HG03575 (cell line): Measurements from ENCODE around the gene MAML1.

Experiments
- ATAC-seq: cut with Tn5 transposase; IDR thresholded peaks from one replicate; pipeline ENCODE4 v1.9.1; 2021; ENCODE audit not compliant: unreplicated experiment, insufficient number of reproducible peaks, low FRiP score; ENCODE audit errors: extremely low read depth

The MAML1 gene

DNA sequence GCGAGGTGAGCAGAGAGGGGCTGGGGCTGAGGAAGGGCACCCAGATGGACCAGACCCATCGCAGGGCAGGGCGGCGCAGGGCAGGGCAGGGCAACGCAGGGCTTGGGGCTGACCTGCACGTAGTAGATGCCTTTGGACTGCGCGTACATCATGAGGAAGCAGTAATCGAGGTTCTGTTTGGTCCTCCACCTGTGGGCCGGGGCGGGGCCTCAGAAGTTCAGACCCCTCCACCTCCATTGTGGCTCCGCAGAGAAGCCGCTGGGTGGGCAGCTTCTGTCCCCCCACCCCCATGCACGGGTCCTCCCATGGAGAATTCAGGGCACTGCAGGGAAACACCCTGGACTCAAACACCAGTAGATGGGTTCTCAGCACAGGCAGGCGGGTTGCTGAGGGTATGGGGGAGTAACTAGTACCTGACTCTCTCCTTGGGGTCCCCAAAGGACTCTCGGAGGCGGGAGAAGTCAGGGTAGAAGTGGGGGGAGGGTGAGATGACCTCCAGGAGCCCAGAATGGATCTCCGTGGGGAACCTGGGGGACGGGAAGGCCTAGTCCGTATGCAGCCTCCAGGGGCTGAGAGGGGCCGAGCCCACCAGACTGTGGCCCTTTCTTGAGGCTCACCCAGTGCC, 67.6 kb downstream of the MAML1 start:
- ATAC-seq, result no peak

DNA sequence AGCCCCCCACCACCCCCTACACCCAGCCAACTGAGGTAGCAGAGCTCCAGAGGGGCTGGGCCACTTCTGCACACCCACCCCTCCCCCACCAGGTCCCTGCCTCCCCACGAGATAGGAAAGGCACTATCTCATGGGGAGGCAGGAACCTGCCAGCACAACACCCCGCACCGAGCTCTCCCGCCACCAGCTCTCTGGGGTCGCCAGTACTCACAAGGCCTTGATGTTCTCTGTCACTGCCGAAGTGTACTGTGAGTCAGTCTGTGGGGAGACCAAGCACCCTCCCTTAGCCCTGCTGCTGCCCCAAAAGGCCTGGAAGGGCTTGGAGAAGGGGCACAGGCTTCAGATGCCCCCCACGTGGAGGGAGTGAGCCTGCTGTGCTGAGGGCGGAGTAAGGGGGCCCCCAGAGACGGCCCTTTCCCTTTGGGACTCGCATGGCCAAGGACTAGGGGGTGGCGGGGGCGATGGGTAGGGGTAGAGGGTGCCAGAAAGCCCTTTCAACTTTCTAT, 68.1 kb downstream of the MAML1 start:
- ATAC-seq, result no peak

DNA sequence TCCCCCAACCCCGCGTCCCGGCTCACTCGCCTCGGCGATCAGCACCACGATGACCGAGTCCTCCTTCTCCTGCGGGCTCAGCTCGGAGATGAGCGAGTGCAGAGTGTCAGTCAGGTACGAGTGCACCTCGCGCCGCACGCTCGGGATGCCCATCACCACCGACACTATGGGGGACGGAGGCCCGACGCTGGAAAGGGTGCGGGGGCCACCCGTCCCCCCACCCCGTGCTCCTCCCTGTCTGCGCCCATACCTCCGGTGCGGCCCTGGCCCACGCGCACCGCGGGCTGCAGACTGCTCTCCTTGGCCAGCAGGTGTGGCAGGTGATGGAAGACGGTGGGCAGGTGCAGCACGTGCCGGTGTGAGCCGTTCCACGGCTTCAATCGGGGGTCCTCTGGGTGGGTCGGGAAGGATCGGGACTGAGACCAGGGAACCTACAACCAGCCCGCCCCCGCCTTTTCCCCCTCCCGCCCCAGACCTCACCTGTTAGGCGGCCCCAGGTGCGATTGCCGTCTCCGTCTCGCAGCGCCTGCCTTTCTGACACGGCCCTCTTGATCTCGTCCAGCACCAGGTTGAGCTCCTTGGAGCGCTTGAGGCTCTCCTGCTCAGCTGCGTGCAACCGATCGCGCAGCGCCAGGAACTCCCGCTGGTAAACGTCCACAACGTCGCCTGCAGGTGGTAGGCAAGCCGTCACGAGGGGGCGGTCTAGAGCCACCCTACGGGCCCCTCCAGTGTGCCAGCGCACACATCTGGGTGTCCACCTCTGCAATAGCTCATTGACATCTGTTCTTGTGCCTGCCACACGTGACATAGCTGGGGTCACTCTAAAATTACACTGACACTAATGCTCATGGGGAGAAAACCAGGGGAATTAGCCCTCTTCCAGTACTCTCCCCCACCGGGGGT, 68.9 kb downstream of the MAML1 start:
- ATAC-seq, result no peak

GRCh38 chr5:179802207-179802883, 69.7 kb downstream of the MAML1 start:
- ATAC-seq, result no peak

GRCh38 chr5:179802950-179803562, 70.4 kb downstream of the MAML1 start:
- no peak for ATAC-seq

DNA sequence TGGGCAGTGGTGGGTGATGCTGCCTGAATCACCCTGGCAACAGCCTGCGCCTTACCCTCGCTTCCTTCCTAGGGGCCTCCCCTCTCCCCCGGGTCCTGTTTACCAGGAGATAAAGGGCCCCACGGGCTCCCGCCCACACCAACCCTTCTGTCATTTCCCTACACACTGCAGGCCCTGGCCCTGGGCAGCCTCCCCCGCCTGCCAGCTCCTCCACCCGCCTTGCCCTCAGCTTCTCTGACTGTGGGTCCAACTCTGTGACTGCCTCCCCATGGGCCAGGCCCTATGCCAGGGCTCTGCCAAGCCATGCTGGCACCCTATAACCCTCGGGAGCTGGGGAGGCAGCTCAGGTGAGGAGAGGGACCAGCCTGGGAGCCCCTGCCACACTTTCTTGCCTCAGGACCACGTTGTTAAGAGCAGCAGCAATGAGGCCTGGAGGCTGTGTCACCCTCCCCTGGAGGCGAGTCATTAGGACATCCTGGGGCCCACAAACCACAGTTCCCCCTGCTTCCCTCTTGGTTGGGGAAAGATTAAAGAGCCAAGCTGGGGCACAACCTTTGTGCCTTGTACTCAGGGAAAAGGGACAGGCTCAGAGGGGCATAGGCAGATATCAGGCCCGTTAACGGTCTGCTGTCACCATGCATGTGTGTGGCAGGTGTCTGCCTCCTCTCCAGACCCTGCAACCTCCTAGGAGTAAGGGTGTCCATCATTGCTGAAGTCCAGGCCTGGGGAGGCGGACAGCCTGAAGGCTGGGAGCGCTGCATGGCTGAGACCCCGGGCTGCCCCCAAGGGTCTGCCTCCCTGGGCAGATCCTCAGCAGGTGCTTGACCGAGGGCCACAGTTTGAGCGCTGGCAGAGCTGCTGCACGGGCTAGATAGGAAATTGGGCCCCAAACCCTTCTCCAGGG, 71.3 kb downstream of the MAML1 start:
- no peak for ATAC-seq

DNA sequence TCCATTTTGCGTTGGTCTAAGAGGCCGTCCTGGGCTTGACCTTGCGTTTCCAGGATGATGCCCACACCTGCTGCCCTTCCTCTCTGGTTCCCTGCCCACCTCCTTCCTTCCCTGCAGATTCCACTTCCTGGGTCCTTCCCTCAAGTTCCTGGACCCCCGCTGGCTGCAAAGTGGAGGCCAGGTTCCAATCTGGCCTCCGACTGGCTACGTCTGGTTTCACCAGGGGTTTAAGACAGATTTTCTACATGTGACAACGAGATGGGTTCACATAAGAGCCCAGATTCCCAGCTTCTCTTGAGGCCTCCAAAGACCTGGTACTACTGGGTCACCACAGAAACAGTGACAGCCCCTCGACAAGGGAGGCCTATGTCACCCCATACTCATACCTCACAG, 71.9 kb downstream of the MAML1 start:
- no peak for ATAC-seq

DNA sequence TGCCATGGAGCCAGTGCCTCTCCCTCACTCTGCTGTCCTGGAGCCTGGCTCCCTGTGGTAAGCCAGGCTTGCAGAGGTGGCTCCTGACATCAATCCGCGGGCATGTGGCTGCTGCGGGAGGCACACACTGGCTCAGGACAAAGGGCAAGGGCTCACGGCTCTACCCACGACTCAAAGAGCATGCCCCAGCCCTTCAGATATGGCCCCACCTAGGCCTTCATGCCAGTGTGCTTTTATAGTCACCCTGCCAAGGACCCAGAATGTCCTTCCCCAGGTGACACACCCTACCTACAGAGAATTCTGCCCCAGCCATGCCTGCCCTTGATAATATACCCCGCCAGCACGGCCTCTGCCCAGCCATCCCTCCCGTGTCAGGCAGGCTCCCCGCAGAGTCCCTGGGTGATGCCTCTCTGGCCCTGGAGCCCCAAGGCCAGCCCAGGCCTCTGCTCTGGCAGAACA, 72.5 kb downstream of the MAML1 start:
- no peak for ATAC-seq

GRCh38 chr5:179805529-179806249, 73.1 kb downstream of the MAML1 start:
- no peak for ATAC-seq

GRCh38 chr5:179806250-179807048, 73.8 kb downstream of the MAML1 start, which contains the start of gene MGAT4B:
MGAT4B (minus strand) TSS chr5:179806866; CDS start chr5:179806583, 283 bp downstream.
- no peak for ATAC-seq

DNA sequence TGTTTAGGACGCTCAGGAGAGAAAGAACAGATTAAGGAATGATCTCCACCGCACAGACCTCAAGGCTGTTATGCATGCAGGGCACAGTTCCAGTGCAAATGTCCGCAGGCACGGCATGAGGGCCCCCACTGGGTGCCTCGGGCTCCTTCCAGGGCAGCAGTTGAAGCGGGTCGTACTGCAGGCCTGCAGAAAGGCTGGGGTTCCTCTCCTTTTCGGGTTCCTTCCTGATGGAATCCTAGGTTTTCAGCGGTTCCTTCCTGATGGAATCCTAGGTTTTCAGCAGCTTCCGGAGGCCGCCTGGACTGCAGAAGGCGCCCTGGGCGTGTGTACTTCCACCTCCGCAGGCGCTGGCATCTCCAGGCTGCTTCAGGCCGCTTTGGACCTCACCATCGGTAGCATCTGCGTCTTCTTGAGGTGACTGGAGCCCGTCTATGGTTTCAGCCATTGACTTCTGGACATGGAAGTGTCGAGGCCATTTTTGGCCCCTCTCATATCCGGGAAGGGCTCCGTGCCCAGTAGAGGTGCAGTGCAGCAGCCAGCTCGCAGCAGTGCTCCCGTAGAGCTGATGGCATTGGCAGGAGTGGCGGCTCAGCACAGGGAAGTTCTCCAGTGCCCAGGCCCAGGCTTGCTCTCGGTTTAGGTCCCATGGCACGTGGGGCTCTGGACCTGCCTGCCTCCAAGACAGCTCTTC, 79.7 kb downstream of the MAML1 start:
- no peak for ATAC-seq

DNA sequence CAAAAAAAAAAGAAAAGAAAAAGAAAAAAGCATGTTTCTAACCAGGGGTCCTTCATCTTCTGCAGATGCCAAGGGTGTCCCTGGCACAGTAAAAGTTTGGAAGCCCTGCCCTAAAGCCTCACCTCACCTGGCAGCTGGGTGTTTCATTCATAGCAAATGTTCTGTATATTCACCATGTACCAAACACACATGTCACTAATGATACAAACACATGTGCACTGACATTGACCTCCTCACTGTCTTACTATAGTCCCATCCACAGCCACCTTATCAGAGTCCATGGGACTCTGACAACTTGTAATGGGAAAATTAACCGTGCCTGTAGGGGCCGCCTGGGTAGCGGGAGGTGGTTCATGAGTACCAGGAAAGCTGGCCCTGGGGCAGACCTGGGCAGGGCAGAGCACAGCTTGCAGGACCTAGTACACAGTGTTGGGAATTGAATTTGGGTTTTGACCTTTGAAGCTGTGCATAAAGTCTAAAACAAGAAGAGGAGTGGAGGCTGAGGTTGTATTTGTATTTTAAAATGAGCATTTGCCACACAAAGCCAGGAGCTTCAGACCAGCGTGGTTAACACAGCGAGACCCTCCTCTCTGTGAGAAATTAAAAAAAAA, 80.5 kb downstream of the MAML1 start:
- no peak for ATAC-seq

DNA sequence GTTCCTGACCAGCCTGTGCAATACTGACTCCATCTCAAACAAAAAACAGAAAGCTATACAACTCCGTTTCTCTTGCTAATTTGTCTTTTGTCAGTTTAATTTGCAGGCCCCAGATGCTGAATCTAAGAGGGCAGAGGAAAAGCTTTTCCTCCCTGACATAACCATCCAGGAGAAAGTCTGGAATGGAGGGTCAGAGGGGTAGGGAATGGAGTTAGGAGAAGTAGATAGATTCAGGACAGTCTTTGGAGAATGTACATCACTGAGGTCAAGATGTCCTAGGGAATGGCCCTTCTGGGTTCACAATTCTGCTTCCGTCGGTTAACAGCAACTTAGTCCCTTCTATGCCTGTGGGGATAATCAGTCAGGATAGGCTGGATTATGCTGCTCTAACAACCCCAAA, 81.5 kb downstream of the MAML1 start:
- ATAC-seq, result no peak

DNA sequence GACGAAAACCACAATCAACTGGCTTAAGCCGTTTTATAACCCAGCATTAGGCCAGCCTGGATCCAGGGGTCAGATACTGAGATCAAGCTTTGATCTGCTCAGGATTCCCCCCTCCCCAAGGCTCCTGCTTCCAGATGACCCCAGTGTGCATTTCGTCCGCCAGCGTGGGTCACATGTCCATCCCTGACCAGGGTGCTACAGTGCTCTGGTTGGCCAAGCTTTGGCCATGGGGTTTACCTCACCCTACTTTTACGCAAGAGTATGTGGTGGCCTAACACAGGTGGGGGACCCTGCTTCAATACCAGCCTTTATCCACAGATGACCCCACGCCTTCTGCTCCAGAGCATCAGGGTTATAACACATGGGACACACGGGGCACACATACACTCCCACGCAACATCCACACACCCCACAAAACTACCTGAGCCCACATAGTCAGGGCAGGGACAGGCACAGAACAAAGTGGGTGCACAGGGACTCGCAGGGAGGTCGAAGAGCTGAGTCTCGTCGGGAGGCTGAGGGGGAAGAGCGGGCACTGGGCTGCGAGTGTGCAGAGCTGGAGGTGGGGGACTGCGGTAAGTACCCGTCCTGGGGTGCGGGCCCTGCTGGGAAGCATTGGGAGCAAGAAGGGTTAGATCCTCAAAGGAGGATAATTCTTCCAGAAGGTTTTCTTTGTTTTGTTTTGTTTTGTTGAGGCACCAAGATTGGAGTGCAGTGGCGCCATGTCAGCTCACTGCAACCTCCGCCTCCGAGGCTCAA, 83.0 kb downstream of the MAML1 start:
- ATAC-seq, result no peak

GRCh38 chr5:179816401-179816795, 83.8 kb downstream of the MAML1 start:
- no peak for ATAC-seq
